HCT116 (cell line): ENCODE results near the gene KIF3C.

Experiments
- ATF3 ChIP-seq: IDR thresholded peaks from 2 replicates; pipeline ENCODE4 v1.6.1; 2012
- CEBPB ChIP-seq: IDR thresholded peaks from 2 replicates; pipeline ENCODE4 v1.6.1; 2012; ENCODE audit warnings: low read depth
- CTCF ChIP-seq, 3 experiments: fragments of 200-600 bp in 1 of 3; sonication (generic) in 1 of 3; IDR thresholded peaks in 2 of 3; conservative IDR thresholded peaks in 1 of 3; 2 replicates each; pipeline ENCODE4 v1.5.1; 2012 to 2017; ENCODE audit warnings: low read depth in 2 of 3, low read length in 2 of 3, antibody characterized with exemption in 1 of 3, borderline replicate concordance in 1 of 3, control low read depth in 1 of 3, mild to moderate bottlenecking in 1 of 3, mixed read lengths in 1 of 3, mixed run types in 1 of 3, moderate library complexity in 1 of 3; ENCODE audit not compliant: insufficient read depth in 1 of 3
- EGR1 ChIP-seq: IDR thresholded peaks from 2 replicates; pipeline ENCODE4 v1.6.1; 2012; ENCODE audit warnings: low read depth
- EZH2 ChIP-seq: fragments of 200-600 bp; sonication (generic); IDR thresholded peaks from 2 replicates; pipeline ENCODE4 v1.6.1; 2017; ENCODE audit warnings: antibody characterized with exemption, mixed run types
- EZH2phosphoT487 ChIP-seq: fragments of 200-600 bp; IDR thresholded peaks from 2 replicates; pipeline ENCODE4 v1.6.1; 2018; ENCODE audit warnings: antibody characterized with exemption, borderline replicate concordance
- JUND ChIP-seq: IDR thresholded peaks from 2 replicates; pipeline ENCODE4 v1.6.1; 2012
- POLR2A ChIP-seq: IDR thresholded peaks from 2 replicates; pipeline ENCODE4 v1.7.0; 2011; ENCODE audit warnings: borderline replicate concordance; ENCODE audit not compliant: insufficient read depth, insufficient read length; ENCODE audit errors: extremely low read depth
- POLR2AphosphoS5 ChIP-seq: IDR thresholded peaks from 2 replicates; pipeline ENCODE4 v1.6.1; 2011; ENCODE audit warnings: mild to moderate bottlenecking, low read depth, low read length, moderate library complexity
- RAD21 ChIP-seq: IDR thresholded peaks from 2 replicates; pipeline ENCODE4 v1.6.1; 2012; ENCODE audit warnings: low read depth, mild to moderate bottlenecking
- YY1 ChIP-seq: IDR thresholded peaks from 2 replicates; pipeline ENCODE4 v1.6.1; 2011; ENCODE audit warnings: low read length, low read depth, moderate library complexity, mild to moderate bottlenecking; ENCODE audit not compliant: insufficient replicate concordance; ENCODE audit errors: extremely low read depth

- TF ChIP-seq POLR2A (no peak), YY1 (no peak), POLR2AphosphoS5 (no peak), CTCF (IDR thresholded peaks at IDR 0.05 in 2 of 3, conservative IDR thresholded peaks at IDR 0.05 in 1 of 3; ENCODE audit: borderline replicate concordance in 1 of 3, insufficient read depth in 1 of 3, low read depth in 2 of 3, low read length in 2 of 3) (no peak), CEBPB (no peak), JUND (no peak), EGR1 (no peak), EZH2phosphoT487 (no peak), ATF3 (no peak), EZH2 (no peak), RAD21 (no peak)
Observed at GRCh38 chr2:25977768-25978167, 4.5 kb downstream of the KIF3C start.
